K562 (cell line): ENCODE measurements around the gene RCOR3. TPM values are rescaled to one million over a fixed set of nuclear protein-coding genes. Genes with fewer than 3 reads are reported as not detected.
A peak's percentile ranks its signal among the peaks of the same experiment; 100 is the strongest.

Source experiments
- BHLHE40 ChIP-seq: IDR thresholded peaks from 2 replicates; pipeline ENCODE4 v1.6.1; 2011; ENCODE audit warnings: low read length, improper control_type of control experiment
- C11orf30 ChIP-seq: fragments of 450-650 bp; IDR thresholded peaks from 2 replicates; pipeline ENCODE4 v1.6.1; 2016; ENCODE audit warnings: low read depth, mild to moderate bottlenecking
- MAFF ChIP-seq: IDR thresholded peaks from 2 replicates; pipeline ENCODE4 v1.6.1; 2012; ENCODE audit warnings: low read length, improper control_type of control experiment
- NFE2L1 ChIP-seq: fragments of 450-650 bp; IDR thresholded peaks from 2 replicates; pipeline ENCODE4 v1.6.1; 2016; ENCODE audit warnings: missing genetic modification characterization, low read depth, mild to moderate bottlenecking, missing compliant biosample characterization, moderate library complexity, borderline replicate concordance
- TOE1 ChIP-seq, 2 experiments: fragments of 450-650 bp in 1 of 2; sonication (generic) in 1 of 2; formaldehyde crosslinking in 1 of 2; IDR thresholded peaks; 2 replicates each; pipeline versions ENCODE4 v1.7.1 to v1.8.0; 2016 to 2022; ENCODE audit warnings: borderline replicate concordance in 2 of 2, mild to moderate bottlenecking in 2 of 2, antibody characterized with exemption in 1 of 2, inconsistent platforms in 1 of 2, low read depth in 1 of 2, missing genetic modification reagents in 1 of 2, moderate library complexity in 1 of 2
- ZFP36 ChIP-seq: fragments of 150-350 bp; IDR thresholded peaks from 2 replicates; pipeline ENCODE4 v1.6.1; 2018; ENCODE audit warnings: low read length, low read depth; ENCODE audit not compliant: partially characterized antibody
- polyA plus RNA-seq, 8 experiments: library from polyadenylated mRNA; depleted of rRNA in 4 of 8; stranded (reverse) in 5 of 8; unstranded in 3 of 8; fragments of >200 nt; fragmentation: Nextera tagmentation in 2 of 8; fragmentation: Illumina TruSeq in 1 of 8; extraction: Ambion mirVana in 2 of 8; extraction: Trizol in 1 of 8; gene quantifications; 2 replicates each; pipeline versions ENCODE4 v1.2.1 to v1.2.3, GENCODE V29; 2011 to 2014; ENCODE audit warnings: inconsistent platforms in 1 of 8, missing spikeins in 1 of 8
- total RNA-seq, 7 experiments: library from RNA; depleted of rRNA in 6 of 7; stranded (reverse); fragments of >200 nt in 6 of 7; fragmentation: Illumina TruSeq in 2 of 7; extraction: Trizol in 2 of 7; gene quantifications; 2 replicates each; pipeline versions ENCODE4 v1.2.1 to v1.2.3, GENCODE V29; 2011 to 2021; ENCODE audit warnings: low replicate concordance in 1 of 7
- TF ChIP-seq, protein P1 (sequence below), 2 experiments: IDR thresholded peaks in 1 of 2; conservative IDR thresholded peaks in 1 of 2; 2 replicates each; pipeline ENCODE4 v1.6.1; 2016; ENCODE audit warnings: low read depth in 2 of 2, mild to moderate bottlenecking in 1 of 2, missing compliant biosample characterization in 1 of 2, missing genetic modification characterization in 1 of 2, moderate library complexity in 1 of 2
- TF ChIP-seq, protein P2 (sequence below), 2 experiments: fragments of 250-450 bp in 1 of 2; fragments of 450-650 bp in 1 of 2; sonication (Bioruptor Pico) in 1 of 2; IDR thresholded peaks; 2 replicates each; pipeline versions ENCODE4 v1.6.1 to v1.8.0; 2016 to 2021; ENCODE audit warnings: mild to moderate bottlenecking in 2 of 2, moderate library complexity in 2 of 2, missing compliant biosample characterization in 1 of 2, missing genetic modification characterization in 1 of 2

The RCOR3 gene
- total and polyA plus RNA-seq, 9 of the 15 experiments (the other 6 are each of a cell fraction or from before 2014, with no cell fraction given) = 9.7 to 42.7 (median 29.5) TPM

DNA sequence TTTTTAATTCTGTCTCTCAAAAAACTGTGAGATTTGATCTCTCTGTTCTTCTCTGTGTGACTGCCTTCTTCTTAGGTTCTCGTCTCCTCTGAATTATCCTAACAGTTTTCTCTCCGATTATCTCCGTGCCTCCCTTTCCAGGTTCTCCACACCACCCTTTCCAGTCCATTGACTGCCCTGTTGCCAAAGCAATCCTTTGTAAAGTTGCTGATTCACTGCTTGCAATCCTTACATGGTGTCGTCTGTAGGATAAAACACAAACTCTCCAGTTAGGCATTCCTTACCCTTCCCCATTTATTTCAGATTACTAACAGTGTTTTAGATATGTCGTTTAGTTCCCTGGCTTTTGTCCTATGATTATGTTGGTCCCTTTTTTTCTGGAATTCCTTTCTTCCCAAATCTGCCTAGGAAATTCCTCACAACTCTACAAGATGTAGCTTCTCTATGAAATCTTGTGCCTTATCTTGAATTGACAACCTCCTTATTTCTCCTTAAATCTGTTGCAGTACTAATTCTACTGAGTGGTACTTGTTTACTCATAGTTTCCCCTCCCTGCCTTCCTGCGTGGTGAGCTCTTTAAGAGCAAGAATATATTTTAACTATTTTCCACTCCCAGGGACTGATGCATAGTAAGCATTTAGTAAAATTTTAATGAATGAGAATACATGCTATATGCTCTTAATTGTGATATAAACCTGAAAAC lies 22.3 kb downstream of the RCOR3 start (continued):
- no peak for TF ChIP-seq TOE1 (IDR thresholded peaks at IDR 0.05; ENCODE audit: borderline replicate concordance)
- TF ChIP-seq TOE1 (CRISPR knock-in tag; IDR thresholded peaks at IDR 0.05; ENCODE audit: borderline replicate concordance, low read depth) = no peak
- TF ChIP-seq MAFF = peak; percentile 41; the same call in 1 of the 2 replicates
- peak; percentile 77 for TF ChIP-seq C11orf30
- TF ChIP-seq, protein P1, sequence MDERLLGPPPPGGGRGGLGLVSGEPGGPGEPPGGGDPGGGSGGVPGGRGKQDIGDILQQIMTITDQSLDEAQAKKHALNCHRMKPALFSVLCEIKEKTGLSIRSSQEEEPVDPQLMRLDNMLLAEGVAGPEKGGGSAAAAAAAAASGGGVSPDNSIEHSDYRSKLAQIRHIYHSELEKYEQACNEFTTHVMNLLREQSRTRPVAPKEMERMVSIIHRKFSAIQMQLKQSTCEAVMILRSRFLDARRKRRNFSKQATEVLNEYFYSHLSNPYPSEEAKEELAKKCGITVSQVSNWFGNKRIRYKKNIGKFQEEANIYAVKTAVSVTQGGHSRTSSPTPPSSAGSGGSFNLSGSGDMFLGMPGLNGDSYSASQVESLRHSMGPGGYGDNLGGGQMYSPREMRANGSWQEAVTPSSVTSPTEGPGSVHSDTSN (CRISPR knock-in tag; IDR thresholded peaks at IDR 0.05; ENCODE audit: low read depth) = no peak
- TF ChIP-seq, protein P1 (tag; conservative IDR thresholded peaks at IDR 0.05; ENCODE audit: low read depth) = no peak
- TF ChIP-seq NFE2L1 (tag) = peak; percentile 10; the same call in 1 of the 2 replicates
- no peak for TF ChIP-seq ZFP36
- TF ChIP-seq, protein P2, sequence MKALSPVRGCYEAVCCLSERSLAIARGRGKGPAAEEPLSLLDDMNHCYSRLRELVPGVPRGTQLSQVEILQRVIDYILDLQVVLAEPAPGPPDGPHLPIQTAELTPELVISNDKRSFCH (CRISPR knock-in tag; IDR thresholded peaks at IDR 0.05) = no peak
- TF ChIP-seq, protein P2 (tag; IDR thresholded peaks at IDR 0.05) = no peak
- TF ChIP-seq BHLHE40 = no peak
